HepG2 (cell line): Measurements from ENCODE around the gene ZSCAN32. TPM values are rescaled to one million over a fixed set of nuclear protein-coding genes. Genes with fewer than 3 reads are reported as not detected.
A peak's percentile ranks its signal among the peaks of the same experiment; 100 is the strongest.

ENCODE experiments used
- ATAC-seq: fragments of 200-7000 bp; cut with Tn5 transposase; 3 replicates; pipeline ENCODE4 v1.9.1; 2020; ENCODE audit warnings: mild to moderate bottlenecking, moderate library complexity
- BruUV-seq: library from RNA; stranded (reverse); fragments of 400-500 nt; replicated peaks from 2 replicates; lab custom pipeline; 2021; lab: Mats Ljungman, UMichigan
- CTCF ChIA-PET: fragments of 300-600 bp; formaldehyde crosslinking; extraction: SDS; loops from one replicate; lab custom pipeline; 2021; ENCODE audit warnings: low total read pairs, inconsistent platforms, low intra/inter-chr PET ratio; lab: Yijun Ruan, JAX
- POLR2A ChIA-PET: fragments of 350-600 bp; sonication (Branson Sonifier 250); formaldehyde crosslinking; loops from one replicate; lab custom pipeline; 2020; ENCODE audit warnings: antibody characterized with exemption, inconsistent platforms; lab: Yijun Ruan, JAX
- DNase-seq: peaks from one replicate; pipeline ENCODE4 v3.0.0-alpha.2; 2015; ENCODE audit warnings: low spot score
- FAIRE-seq: peaks from 3 replicates; lab custom pipeline; 2011; peaks lifted over from hg19 to GRCh38; lab: Jason Lieb, UNC
- H2AFZ ChIP-seq: one replicate; pipeline ENCODE4 v1.6.1; 2011; ENCODE audit warnings: low read length, inconsistent platforms
- H3K27ac ChIP-seq: fragments of 300-600 bp; 3 replicates; pipeline ENCODE4 v1.8.0; 2011; ENCODE audit warnings: mixed run types, mild to moderate bottlenecking, mixed read lengths, low read length, inconsistent platforms; ENCODE audit not compliant: insufficient read depth; ENCODE audit errors: extremely low read length
- H3K27me3 ChIP-seq, 2 experiments: fragments of 200-600 bp in 1 of 2; 2 replicates in 1 of 2; 3 replicates in 1 of 2; pipeline versions ENCODE4 v1.6.0 to v1.8.0; 2011; ENCODE audit warnings: low read length in 2 of 2, mild to moderate bottlenecking in 2 of 2, moderate library complexity in 2 of 2, inconsistent platforms in 1 of 2; ENCODE audit not compliant: insufficient read depth in 2 of 2, control insufficient read depth in 1 of 2
- H3K36me3 ChIP-seq, 2 experiments: fragments of 200-600 bp in 1 of 2; replicated peaks in 1 of 2; 2 replicates in 1 of 2; 3 replicates in 1 of 2; pipeline versions ENCODE4 v1.5.1 to v1.8.0; 2011; ENCODE audit warnings: low read length in 2 of 2, inconsistent platforms in 1 of 2; ENCODE audit not compliant: insufficient read depth in 2 of 2, control insufficient read depth in 1 of 2
- H3K4me1 ChIP-seq: 2 replicates; pipeline ENCODE4 v1.5.1; 2012; ENCODE audit warnings: low read length, inconsistent platforms; ENCODE audit not compliant: insufficient read depth
- H3K4me2 ChIP-seq: 2 replicates; pipeline ENCODE4 v1.6.0; 2011; ENCODE audit warnings: low read depth, low read length, inconsistent platforms
- H3K4me3 ChIP-seq, 3 experiments: fragments of 200-600 bp in 1 of 3; sonication (generic), shearing (Covaris generic) in 1 of 3; replicated peaks in 1 of 3; 2 replicates each; pipeline ENCODE4 v1.5.1; 2011 to 2016; ENCODE audit warnings: low read length in 3 of 3, inconsistent platforms in 2 of 3, low read depth in 2 of 3, mild to moderate bottlenecking in 2 of 3, control low read depth in 1 of 3, mixed read lengths in 1 of 3; ENCODE audit not compliant: insufficient read depth in 1 of 3
- H3K79me2 ChIP-seq: one replicate; pipeline ENCODE4 v1.6.1; 2011; ENCODE audit warnings: low read length, inconsistent platforms; ENCODE audit not compliant: insufficient read depth
- H3K9ac ChIP-seq: 2 replicates; pipeline ENCODE4 v1.6.0; 2011; ENCODE audit warnings: mild to moderate bottlenecking, low read depth, low read length, inconsistent platforms; ENCODE audit not compliant: insufficient read depth
- H3K9me3 ChIP-seq: 2 replicates; pipeline ENCODE4 v1.5.1; 2012; ENCODE audit warnings: mild to moderate bottlenecking, low read length
- H4K20me1 ChIP-seq: 2 replicates; pipeline ENCODE4 v1.6.0; 2011; ENCODE audit warnings: inconsistent platforms, mild to moderate bottlenecking, low read length, moderate library complexity; ENCODE audit not compliant: insufficient read depth
- AGO2 ChIP-seq: fragments of 200-400 bp; formaldehyde crosslinking; optimal IDR thresholded peaks from 2 replicates; pipeline ENCODE3; 2017; ENCODE audit warnings: mild to moderate bottlenecking, low read depth, low read length, moderate library complexity
- ETV5 ChIP-seq: IDR thresholded peaks from 2 replicates; pipeline ENCODE4 v1.6.1; 2018; ENCODE audit warnings: missing biosample characterization, missing genetic modification reagents, inconsistent platforms, borderline replicate concordance
- MXI1 ChIP-seq: IDR thresholded peaks from 3 replicates; pipeline ENCODE4 v1.6.1; 2012; ENCODE audit warnings: low read depth, low read length, inconsistent platforms, borderline replicate concordance
- NFYB ChIP-seq: sonication (generic); formaldehyde crosslinking; IDR thresholded peaks from 2 replicates; pipeline ENCODE4 v1.4.0; 2020; ENCODE audit warnings: missing genetic modification reagents
- PHF8 ChIP-seq: sonication (generic); formaldehyde crosslinking; IDR thresholded peaks from 2 replicates; pipeline ENCODE4 v1.5.0; 2020; ENCODE audit warnings: missing genetic modification reagents
- POLR2AphosphoS5 ChIP-seq: IDR thresholded peaks from 2 replicates; pipeline ENCODE4 v1.6.1; 2012; ENCODE audit warnings: low read depth, low read length
- POLR2G ChIP-seq: fragments of 200-400 bp; formaldehyde crosslinking; IDR thresholded peaks from 2 replicates; pipeline ENCODE4 v1.6.1; 2018; ENCODE audit warnings: mild to moderate bottlenecking, low read depth, low read length, moderate library complexity
- SAP130 ChIP-seq: IDR thresholded peaks from 2 replicates; pipeline ENCODE4 v1.6.1; 2016; ENCODE audit warnings: low read depth
- SMAD3 ChIP-seq: sonication (generic); formaldehyde crosslinking; IDR thresholded peaks from 2 replicates; pipeline ENCODE4 v1.4.0; 2020; ENCODE audit warnings: missing genetic modification reagents
- TARDBP ChIP-seq: sonication (generic); formaldehyde crosslinking; IDR thresholded peaks from 2 replicates; pipeline ENCODE4 v1.8.0; 2022; ENCODE audit warnings: mild to moderate bottlenecking, missing genetic modification reagents
- ZNF264 ChIP-seq: sonication (generic); formaldehyde crosslinking; IDR thresholded peaks from 2 replicates; pipeline ENCODE4 v1.4.0; 2020; ENCODE audit warnings: missing genetic modification reagents
- ZNF501 ChIP-seq: sonication (generic); formaldehyde crosslinking; IDR thresholded peaks from 2 replicates; pipeline ENCODE4 v1.5.1; 2020; ENCODE audit warnings: mild to moderate bottlenecking, moderate library complexity, missing genetic modification reagents
- ZNF558 ChIP-seq: sonication (generic); formaldehyde crosslinking; IDR thresholded peaks from 2 replicates; pipeline ENCODE4 v1.9.0; 2022; ENCODE audit warnings: mild to moderate bottlenecking, missing genetic modification reagents, borderline replicate concordance
- WGBS: methylation state at CpG from one replicate; pipeline ENCODE4 v1.1.6; 2017; ENCODE audit warnings: low lambda C conversion rate; 5-methylcytosine and 5-hydroxymethylcytosine counted together
- in situ Hi-C: cut with HindIII; loops from 2 replicates; pipeline ENCODE4 v1.10.0; 2017; ENCODE audit warnings: low pct_unique_long_range_greater_than_20kb; ENCODE audit not compliant: extremely low pct_ligation_motif_present
- intact Hi-C: fragments of 100-400 bp; cut with micrococcal nuclease; formaldehyde crosslinking; loops from one replicate; pipeline ENCODE4 v1.10.0; 2022; ENCODE audit not compliant: unreplicated experiment
- polyA plus RNA-seq, 8 experiments: library from polyadenylated mRNA; depleted of rRNA in 3 of 8; stranded (reverse) in 7 of 8; unstranded in 1 of 8; fragments of >200 nt; fragmentation: Illumina TruSeq in 4 of 8; extraction: Trizol in 4 of 8; gene quantifications; 2 replicates each; pipeline versions ENCODE4 v1.2.1 to v1.2.3, GENCODE V29; 2011 to 2016; ENCODE audit warnings: low read depth in 4 of 8, missing spikeins in 1 of 8, mixed read lengths in 1 of 8; ENCODE audit not compliant: insufficient read depth in 1 of 8
- total RNA-seq, 5 experiments: library from RNA; depleted of rRNA; stranded (reverse); fragments of >200 nt; fragmentation: Illumina TruSeq; extraction: Trizol; gene quantifications; 2 replicates each; pipeline ENCODE4 v1.2.3, GENCODE V29; 2016; ENCODE audit warnings: low read depth in 1 of 5
- TF ChIP-seq, protein P1 (sequence below): sonication (generic); formaldehyde crosslinking; IDR thresholded peaks from 2 replicates; pipeline ENCODE4 v1.5.0; 2020; ENCODE audit warnings: mild to moderate bottlenecking, missing genetic modification reagents, borderline replicate concordance
- TF ChIP-seq, protein P2 (sequence below): sonication (generic); formaldehyde crosslinking; IDR thresholded peaks from 2 replicates; pipeline ENCODE4; 2020; ENCODE audit warnings: missing genetic modification reagents, mild to moderate bottlenecking, borderline replicate concordance
- TF ChIP-seq, protein P3 (sequence below): IDR thresholded peaks from 2 replicates; pipeline ENCODE4 v1.6.1; 2012; ENCODE audit warnings: inconsistent platforms

Gene ZSCAN32
- total and polyA plus RNA-seq, 2 of the 13 experiments (the other 11 are each of a cell fraction or from before 2014, with no cell fraction given) = 10.7 to 12.8 TPM

DNA sequence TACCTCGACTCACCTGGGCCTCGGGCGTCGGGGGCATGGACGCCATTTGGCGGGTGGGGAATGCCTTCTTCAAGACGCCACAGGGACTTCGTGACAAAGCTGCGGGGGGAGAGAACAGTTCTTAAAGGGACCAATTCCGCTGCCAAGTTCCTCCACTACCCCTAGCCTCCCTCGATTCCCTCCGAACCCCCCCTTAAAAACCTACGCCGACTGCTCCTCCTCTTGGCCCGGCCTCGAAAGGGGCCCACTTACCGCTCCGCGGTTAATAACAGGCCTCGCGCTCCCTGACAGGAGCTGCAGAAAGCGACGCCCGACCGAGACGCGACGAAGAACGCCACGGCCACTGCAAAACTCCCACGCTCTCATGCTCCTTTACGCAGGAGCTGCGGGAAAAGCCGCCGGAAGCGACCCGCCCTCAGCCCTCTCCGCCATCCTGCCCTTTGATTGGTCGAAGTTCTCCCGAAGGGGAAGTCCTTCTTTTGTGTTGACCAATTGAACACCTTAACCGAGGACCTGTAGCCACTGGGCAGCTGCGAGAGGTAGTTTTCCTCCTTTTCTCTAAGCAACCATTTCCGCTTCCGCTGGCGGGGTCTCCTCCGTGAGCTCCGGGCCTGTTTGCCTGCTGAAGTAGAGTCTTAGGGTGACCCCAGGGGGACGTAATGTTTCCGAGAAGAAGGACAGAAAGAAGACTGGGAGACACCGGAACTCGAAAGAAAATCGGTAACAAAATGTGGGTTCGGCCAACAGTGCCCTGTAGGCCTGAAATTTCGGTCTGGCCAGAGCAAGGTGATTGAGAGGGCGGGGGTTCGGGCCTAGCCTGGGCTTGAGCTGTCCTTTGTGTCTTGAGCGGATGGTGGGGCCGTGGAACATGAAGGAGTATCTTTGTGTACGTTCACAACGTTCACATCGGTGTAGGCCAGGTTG lies 42.6 kb upstream of the ZSCAN32 start, which contains the start of the genes NAA60 and ZNF597:
TSS of gene NAA60 (plus strand) at position 573 of the 924 bp plus-strand sequence. CDS start 32,548 bp downstream, outside the sequence.
TSS of gene ZNF597 (minus strand) at position 397 of the 924 bp plus-strand sequence. CDS start at position 46, 351 bp downstream.
- H3K4me3 ChIP-seq = peak within 1 kb of the TSS; percentile 66 to 76 (median 75)
- BruUV-seq = TSS peak; percentile 58
- peaks cover 0 to 2% of the 10 kb centered on the region in 2 experiments; a peak in 1 of 5 replicates for H3K36me3 ChIP-seq
- ATAC-seq (peak; percentile 94), DNase-seq (peak; percentile 93), FAIRE-seq (peak; percentile 93)
- intact Hi-C loops = loop anchor here (2.0 to 5.0 kb wide), 2 partner anchors 15 to 41 kb away; partner anchors contain the start of genes ZNF174 and ZSCAN32
- H3K4me1 ChIP-seq = peaks cover 66% of the 10 kb centered on the region
- no peaks in the 10 kb centered on the region; a peak in 1 of 5 replicates for H3K27me3 ChIP-seq
- no peaks in the 10 kb centered on the region for H3K9me3 ChIP-seq
- peak within 1 kb of the TSS; percentile 70 for H3K4me2 ChIP-seq
- 57% methylated on average over 55 of the region's 61 CpGs for WGBS
- in situ Hi-C loops = no loop called here
- no peak within 1 kb of the TSS for H2AFZ ChIP-seq
- POLR2A ChIA-PET = interaction anchor here (1.0 to 3.0 kb wide), 10 partner anchors 9 to 184 kb away, joined by 3 to 46 read pairs (median 5); partner anchors contain the start of genes ZNF174 and ZSCAN32
- H3K79me2 ChIP-seq = peaks cover 42% of the 10 kb centered on the region
- CTCF ChIA-PET = no interaction called here
- H3K9ac ChIP-seq = peak within 1 kb of the TSS; percentile 88
- H4K20me1 ChIP-seq = no peaks in the 10 kb centered on the region; the same call in 1 of the 2 replicates
- H3K27ac ChIP-seq = peak within 1 kb of the TSS; percentile 78
- TF ChIP-seq POLR2G (peak; percentile 67), PHF8 (CRISPR knock-in tag) (peak; percentile 78), ZNF501 (CRISPR knock-in tag) (peak; percentile 67; the same call in 1 of the 2 replicates), POLR2AphosphoS5 (peak; percentile 63), MXI1 (peak; percentile 73; the same call in 1 of the 3 replicates), SMAD3 (CRISPR knock-in tag) (no peak), ETV5 (CRISPR knock-in tag) (0 out of 2 replicates have a peak, but pooled peaks have one; percentile 9), ZNF264 (CRISPR knock-in tag) (0 out of 2 replicates have a peak, but pooled peaks have one; percentile 17), SAP130 (CRISPR knock-in tag) (peak; percentile 74), TARDBP (CRISPR knock-in tag) (0 out of 2 replicates have a peak, but pooled peaks have one; percentile 28), ZNF558 (CRISPR knock-in tag) (0 out of 2 replicates have a peak, but pooled peaks have one; percentile 56), NFYB (CRISPR knock-in tag) (peak; percentile 84), AGO2 (no peak)
- TF ChIP-seq, protein P1, sequence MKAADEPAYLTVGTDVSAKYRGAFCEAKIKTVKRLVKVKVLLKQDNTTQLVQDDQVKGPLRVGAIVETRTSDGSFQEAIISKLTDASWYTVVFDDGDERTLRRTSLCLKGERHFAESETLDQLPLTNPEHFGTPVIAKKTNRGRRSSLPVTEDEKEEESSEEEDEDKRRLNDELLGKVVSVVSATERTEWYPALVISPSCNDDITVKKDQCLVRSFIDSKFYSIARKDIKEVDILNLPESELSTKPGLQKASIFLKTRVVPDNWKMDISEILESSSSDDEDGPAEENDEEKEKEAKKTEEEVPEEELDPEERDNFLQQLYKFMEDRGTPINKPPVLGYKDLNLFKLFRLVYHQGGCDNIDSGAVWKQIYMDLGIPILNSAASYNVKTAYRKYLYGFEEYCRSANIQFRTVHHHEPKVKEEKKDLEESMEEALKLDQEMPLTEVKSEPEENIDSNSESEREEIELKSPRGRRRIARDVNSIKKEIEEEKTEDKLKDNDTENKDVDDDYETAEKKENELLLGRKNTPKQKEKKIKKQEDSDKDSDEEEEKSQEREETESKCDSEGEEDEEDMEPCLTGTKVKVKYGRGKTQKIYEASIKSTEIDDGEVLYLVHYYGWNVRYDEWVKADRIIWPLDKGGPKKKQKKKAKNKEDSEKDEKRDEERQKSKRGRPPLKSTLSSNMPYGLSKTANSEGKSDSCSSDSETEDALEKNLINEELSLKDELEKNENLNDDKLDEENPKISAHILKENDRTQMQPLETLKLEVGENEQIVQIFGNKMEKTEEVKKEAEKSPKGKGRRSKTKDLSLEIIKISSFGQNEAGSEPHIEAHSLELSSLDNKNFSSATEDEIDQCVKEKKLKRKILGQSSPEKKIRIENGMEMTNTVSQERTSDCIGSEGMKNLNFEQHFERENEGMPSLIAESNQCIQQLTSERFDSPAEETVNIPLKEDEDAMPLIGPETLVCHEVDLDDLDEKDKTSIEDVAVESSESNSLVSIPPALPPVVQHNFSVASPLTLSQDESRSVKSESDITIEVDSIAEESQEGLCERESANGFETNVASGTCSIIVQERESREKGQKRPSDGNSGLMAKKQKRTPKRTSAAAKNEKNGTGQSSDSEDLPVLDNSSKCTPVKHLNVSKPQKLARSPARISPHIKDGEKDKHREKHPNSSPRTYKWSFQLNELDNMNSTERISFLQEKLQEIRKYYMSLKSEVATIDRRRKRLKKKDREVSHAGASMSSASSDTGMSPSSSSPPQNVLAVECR (CRISPR knock-in tag) = peak; percentile 69; the same call in 1 of the 2 replicates
- TF ChIP-seq, protein P2, sequence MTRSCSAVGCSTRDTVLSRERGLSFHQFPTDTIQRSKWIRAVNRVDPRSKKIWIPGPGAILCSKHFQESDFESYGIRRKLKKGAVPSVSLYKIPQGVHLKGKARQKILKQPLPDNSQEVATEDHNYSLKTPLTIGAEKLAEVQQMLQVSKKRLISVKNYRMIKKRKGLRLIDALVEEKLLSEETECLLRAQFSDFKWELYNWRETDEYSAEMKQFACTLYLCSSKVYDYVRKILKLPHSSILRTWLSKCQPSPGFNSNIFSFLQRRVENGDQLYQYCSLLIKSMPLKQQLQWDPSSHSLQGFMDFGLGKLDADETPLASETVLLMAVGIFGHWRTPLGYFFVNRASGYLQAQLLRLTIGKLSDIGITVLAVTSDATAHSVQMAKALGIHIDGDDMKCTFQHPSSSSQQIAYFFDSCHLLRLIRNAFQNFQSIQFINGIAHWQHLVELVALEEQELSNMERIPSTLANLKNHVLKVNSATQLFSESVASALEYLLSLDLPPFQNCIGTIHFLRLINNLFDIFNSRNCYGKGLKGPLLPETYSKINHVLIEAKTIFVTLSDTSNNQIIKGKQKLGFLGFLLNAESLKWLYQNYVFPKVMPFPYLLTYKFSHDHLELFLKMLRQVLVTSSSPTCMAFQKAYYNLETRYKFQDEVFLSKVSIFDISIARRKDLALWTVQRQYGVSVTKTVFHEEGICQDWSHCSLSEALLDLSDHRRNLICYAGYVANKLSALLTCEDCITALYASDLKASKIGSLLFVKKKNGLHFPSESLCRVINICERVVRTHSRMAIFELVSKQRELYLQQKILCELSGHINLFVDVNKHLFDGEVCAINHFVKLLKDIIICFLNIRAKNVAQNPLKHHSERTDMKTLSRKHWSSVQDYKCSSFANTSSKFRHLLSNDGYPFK (CRISPR knock-in tag) = peak; percentile 62; the same call in 1 of the 2 replicates
- TF ChIP-seq, protein P3, sequence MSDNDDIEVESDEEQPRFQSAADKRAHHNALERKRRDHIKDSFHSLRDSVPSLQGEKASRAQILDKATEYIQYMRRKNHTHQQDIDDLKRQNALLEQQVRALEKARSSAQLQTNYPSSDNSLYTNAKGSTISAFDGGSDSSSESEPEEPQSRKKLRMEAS = peak; percentile 44
